GM13976 (cell line): Measurements from ENCODE around the gene PREX1.

ENCODE experiments used
- DNase-seq: peaks from one replicate; pipeline ENCODE4 v3.0.0; 2012; ENCODE audit warnings: low spot score
- in situ Hi-C: fragments of 300-500 bp; cut with MboI; formaldehyde crosslinking; loops from one replicate; pipeline ENCODE4 v1.12.0; 2022; ENCODE audit warnings: low sequenced_read_pairs, mixed read lengths, inconsistent platforms; ENCODE audit not compliant: unreplicated experiment
- TF ChIP-seq, protein P1 (sequence below): IDR thresholded peaks from 2 replicates; pipeline ENCODE4 v1.5.1; 2012; ENCODE audit warnings: borderline replicate concordance, mild to moderate bottlenecking; ENCODE audit not compliant: insufficient read depth; ENCODE audit errors: extremely low read depth, missing control alignments, control extremely low read depth

PREX1 gene

DNA sequence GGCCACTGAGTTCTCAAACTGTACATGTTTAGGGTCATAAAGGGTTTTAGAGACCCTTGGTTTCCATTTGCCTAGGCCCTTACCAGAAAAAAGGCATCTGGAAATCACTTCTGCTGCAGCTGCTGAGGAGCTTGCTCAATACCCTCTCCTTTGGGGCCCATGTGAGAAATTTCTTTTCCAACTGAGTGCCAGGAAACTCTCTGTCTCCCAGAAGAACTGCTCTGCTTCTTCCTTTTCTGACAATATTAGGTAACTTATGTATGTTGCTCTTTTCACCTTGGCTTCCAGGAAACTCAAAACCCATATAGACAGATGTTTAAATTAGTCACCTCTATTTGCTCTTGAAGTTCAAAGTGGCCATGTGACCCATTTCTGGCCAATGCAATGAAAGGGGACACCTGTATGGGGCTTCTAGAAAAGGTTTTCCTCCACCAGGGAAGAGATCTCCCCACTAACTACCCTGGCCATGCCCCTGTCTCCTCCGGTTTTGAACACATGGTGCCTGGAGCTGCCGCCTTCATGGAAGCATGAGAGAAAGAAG is 121.6 kb downstream of the PREX1 start:
- in situ Hi-C loops, result no loop called here
- DNase-seq, result no peak
- TF ChIP-seq, protein P1, sequence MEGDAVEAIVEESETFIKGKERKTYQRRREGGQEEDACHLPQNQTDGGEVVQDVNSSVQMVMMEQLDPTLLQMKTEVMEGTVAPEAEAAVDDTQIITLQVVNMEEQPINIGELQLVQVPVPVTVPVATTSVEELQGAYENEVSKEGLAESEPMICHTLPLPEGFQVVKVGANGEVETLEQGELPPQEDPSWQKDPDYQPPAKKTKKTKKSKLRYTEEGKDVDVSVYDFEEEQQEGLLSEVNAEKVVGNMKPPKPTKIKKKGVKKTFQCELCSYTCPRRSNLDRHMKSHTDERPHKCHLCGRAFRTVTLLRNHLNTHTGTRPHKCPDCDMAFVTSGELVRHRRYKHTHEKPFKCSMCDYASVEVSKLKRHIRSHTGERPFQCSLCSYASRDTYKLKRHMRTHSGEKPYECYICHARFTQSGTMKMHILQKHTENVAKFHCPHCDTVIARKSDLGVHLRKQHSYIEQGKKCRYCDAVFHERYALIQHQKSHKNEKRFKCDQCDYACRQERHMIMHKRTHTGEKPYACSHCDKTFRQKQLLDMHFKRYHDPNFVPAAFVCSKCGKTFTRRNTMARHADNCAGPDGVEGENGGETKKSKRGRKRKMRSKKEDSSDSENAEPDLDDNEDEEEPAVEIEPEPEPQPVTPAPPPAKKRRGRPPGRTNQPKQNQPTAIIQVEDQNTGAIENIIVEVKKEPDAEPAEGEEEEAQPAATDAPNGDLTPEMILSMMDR, result no peak

DNA sequence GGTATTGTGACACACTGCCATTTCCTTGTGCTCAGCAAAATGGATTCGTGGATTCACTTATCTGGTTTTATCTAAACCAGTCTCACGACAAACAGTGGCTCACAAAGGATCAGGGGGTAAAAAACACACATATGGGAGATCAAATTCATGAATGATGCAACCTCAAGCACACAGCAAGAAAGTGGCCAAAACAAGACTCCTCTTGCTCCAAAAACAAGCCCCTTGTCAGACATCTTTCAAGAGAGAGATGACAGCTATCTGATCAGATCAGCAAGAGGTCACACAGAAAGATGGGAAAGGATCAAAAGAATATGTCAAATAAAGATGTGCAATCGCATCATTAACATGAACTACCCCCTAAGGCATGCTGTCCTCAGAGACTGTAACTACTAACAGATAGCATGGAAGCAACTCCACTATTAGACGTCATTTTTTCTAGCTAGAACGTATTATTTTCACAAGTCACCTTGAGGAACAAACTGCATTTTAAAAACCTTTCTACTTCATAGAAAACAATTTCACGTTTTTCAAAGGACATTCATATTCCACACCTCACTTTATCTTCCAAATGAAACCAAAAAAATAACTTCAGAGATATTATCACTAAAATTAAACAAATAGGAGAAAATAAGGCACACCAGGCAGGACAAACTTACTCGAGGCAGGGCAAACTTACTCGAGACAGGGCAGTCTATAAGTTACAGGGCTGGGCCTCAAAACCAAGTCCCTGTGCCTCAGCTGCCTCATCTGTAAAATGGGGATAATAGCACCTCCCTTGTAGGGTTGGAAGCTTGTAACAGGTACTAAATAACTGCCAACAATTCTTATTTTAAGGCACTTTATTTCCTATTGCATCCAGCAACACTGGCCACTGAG is 122.3 kb downstream of the PREX1 start:
- TF ChIP-seq, protein P1, result no peak
- DNase-seq, result no peak
- in situ Hi-C loops, result no loop called here

DNA sequence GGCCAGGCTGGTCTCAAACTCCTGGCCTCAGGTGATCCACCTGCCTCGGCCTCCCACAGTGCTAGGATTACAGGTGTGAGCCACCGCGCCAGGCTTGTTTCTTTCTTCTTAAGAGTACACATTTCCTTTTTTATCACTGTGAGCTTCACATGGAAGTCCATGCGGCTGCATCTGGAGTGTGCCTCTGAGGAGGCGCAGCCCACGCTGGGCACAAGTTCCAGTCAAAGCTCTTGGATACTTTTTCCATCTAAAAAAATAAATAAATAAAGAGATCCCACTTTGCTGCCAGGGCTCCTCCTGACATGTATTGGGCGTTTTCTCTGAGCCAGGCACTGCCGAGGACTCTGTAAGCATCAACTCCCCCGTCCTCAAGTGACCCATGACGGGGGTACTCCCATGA is 123.0 kb downstream of the PREX1 start:
- TF ChIP-seq, protein P1, result no peak
- DNase-seq, result no peak
- in situ Hi-C loops, result no loop called here

DNA sequence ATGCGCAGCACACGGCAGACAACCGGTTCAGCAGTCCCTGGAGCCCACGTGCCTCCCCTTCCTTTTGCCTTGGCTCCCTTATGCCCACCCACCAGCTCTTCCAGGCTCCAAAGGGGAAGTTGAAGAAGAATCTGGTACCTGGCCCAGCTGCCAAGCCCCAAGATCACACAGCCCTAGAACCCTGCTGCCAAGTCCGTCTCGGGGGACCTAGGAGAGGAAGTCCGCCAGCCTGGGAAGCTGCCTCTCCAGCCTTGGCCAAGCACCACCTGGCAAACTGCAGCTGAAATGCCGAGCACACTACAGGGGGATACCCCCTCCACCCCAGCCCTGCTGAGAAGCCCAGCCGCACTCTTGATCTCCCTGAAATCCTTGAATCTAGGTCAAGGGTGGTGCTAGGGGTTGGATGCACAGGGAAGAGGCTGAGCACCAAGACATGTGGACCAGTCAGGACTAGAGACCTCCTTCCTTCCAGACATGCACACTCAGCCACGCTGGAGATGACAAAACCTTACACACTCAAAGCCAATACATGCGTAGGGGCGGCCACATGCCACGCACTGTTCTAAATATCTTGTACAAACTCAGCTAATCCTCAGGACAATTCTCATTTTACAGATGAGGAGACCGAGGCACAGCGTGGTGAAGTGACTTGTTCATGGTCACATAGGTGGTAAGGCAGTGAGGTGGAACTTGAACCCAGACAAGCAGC is 124.1 kb downstream of the PREX1 start:
- DNase-seq, result no peak
- TF ChIP-seq, protein P1, result no peak
- in situ Hi-C loops, result no loop called here

DNA sequence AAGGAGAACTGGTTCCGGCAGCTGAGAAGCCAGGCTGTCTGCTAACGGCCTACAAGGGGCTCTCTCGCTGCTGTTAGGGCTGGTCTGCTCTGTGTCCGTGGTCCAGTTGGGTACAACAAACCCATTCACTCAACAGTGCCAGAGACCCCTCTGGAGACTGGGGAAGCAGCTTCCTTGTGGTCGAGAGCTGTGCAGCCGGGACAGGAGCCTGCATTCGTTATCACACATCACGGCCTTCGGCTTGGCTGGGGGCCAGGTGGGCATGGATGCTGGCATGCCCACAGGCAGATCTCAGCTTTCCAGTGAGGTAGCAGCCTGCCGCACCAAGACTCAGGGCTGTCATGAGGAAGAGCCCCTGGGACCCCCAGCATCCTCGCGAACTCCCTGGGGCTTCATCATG is 124.7 kb downstream of the PREX1 start:
- no peak for DNase-seq
- TF ChIP-seq, protein P1, result no peak
- in situ Hi-C loops, result no loop called here

DNA sequence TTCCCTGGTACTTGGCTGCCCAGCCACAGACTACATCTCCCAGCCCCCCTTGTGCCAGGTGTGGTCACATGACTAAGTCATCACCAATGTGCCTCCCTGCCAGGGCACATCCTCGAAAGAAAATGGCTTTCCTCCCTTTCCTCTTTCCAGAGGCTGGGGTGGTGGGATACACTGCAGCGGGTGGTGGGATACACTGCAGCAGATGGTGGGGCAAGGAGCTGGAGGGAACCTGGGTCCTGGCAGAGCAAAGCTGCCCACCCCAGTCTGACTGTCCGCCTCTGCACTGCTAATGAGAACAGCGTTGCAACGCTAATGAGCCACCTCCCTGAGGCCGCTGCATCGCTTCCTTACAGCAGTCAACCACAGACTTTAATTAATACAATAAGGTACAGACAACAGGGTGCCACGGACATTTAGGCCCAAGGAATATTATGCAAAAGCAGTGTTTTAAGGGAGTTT is 125.3 kb downstream of the PREX1 start:
- TF ChIP-seq, protein P1, result no peak
- DNase-seq, result no peak
- in situ Hi-C loops, result no loop called here
